Endothelial cell of umbilical vein (primary cell): ENCODE measurements around the gene TXNRD2. TPM values are rescaled to one million over a fixed set of nuclear protein-coding genes. Genes with fewer than 3 reads are reported as not detected.

Source experiments
- BruUV-seq: library from RNA; stranded (reverse); fragments of 400-500 nt; replicated peaks from 2 replicates; lab custom pipeline; 2021; lab: Mats Ljungman, UMichigan
- CTCF ChIA-PET: fragments of 300-600, 350-600 bp; sonication (Branson Sonifier 250); formaldehyde crosslinking; loops from one replicate; lab custom pipeline; 2021; ENCODE audit warnings: antibody characterized with exemption, inconsistent platforms; lab: Charles Lee
- POLR2A ChIA-PET: fragments of 300-600, 350-600 bp; sonication (Branson Sonifier 250); formaldehyde crosslinking; loops from one replicate; lab custom pipeline; 2021; ENCODE audit warnings: antibody characterized with exemption, inconsistent platforms; lab: Charles Lee
- DNase-seq: peaks from one replicate; pipeline ENCODE4 v3.0.0-alpha.2; 2011; ENCODE audit warnings: low read depth, low spot score
- FAIRE-seq: peaks from 2 replicates; lab custom pipeline; 2011; peaks lifted over from hg19 to GRCh38; lab: Jason Lieb, UNC
- H2AFZ ChIP-seq: 2 replicates; pipeline ENCODE4 v1.6.0; 2012; ENCODE audit warnings: low read depth, low read length, control low read depth, inconsistent platforms
- H3K27ac ChIP-seq: 2 replicates; pipeline ENCODE4 v1.5.1; 2011; ENCODE audit warnings: low read depth, mild to moderate bottlenecking, control low read depth, low read length, moderate library complexity; ENCODE audit not compliant: insufficient read depth
- H3K27me3 ChIP-seq, 2 experiments: 2 replicates each; pipeline versions ENCODE4 v1.6.0 to v1.6.1; 2011; ENCODE audit warnings: low read length in 2 of 2, mixed read lengths in 1 of 2; ENCODE audit not compliant: control insufficient read depth in 2 of 2, insufficient read depth in 2 of 2
- H3K36me3 ChIP-seq, 2 experiments: 2 replicates in 1 of 2; 3 replicates in 1 of 2; pipeline ENCODE4 v1.5.1; 2011; ENCODE audit warnings: low read length in 2 of 2, mild to moderate bottlenecking in 1 of 2, moderate library complexity in 1 of 2; ENCODE audit not compliant: control insufficient read depth in 2 of 2, insufficient read depth in 2 of 2; ENCODE audit errors: extremely low read depth in 1 of 2
- H3K4me1 ChIP-seq: 3 replicates; pipeline ENCODE4 v1.5.1; 2011; ENCODE audit warnings: mild to moderate bottlenecking, low read length; ENCODE audit not compliant: control insufficient read depth, insufficient read depth; ENCODE audit errors: extremely low read depth
- H3K4me2 ChIP-seq: 2 replicates; pipeline ENCODE4 v1.6.1; 2011; ENCODE audit warnings: low read length, control low read depth, mixed read lengths; ENCODE audit not compliant: insufficient read depth
- H3K4me3 ChIP-seq, 3 experiments: fragments of 200-600 bp in 1 of 3; sonication (generic), shearing (Covaris generic) in 1 of 3; replicated peaks in 1 of 3; 2 replicates each; pipeline ENCODE4 v1.5.1; 2011 to 2016; ENCODE audit warnings: control low read depth in 3 of 3, low read length in 3 of 3, mild to moderate bottlenecking in 2 of 3, inconsistent platforms in 1 of 3, low read depth in 1 of 3, moderate library complexity in 1 of 3; ENCODE audit not compliant: insufficient read depth in 1 of 3
- H3K79me2 ChIP-seq: 2 replicates; pipeline ENCODE4 v1.6.0; 2012; ENCODE audit warnings: low read length, inconsistent platforms; ENCODE audit not compliant: control insufficient read depth, insufficient read depth
- H3K9ac ChIP-seq: replicated peaks from 2 replicates; pipeline ENCODE3; 2011; ENCODE audit warnings: low read length, control low read depth; ENCODE audit not compliant: insufficient read depth; ENCODE audit errors: extremely low read depth
- H3K9me1 ChIP-seq: replicated peaks from 3 replicates; pipeline ENCODE4 v1.6.0; 2011; ENCODE audit warnings: mild to moderate bottlenecking, low read length; ENCODE audit not compliant: control insufficient read depth, insufficient read depth; ENCODE audit errors: extremely low read depth
- H3K9me3 ChIP-seq: replicated peaks from 2 replicates; pipeline ENCODE4 v1.5.1; 2012; ENCODE audit warnings: low read length, inconsistent platforms; ENCODE audit not compliant: control insufficient read depth, insufficient read depth
- H4K20me1 ChIP-seq: replicated peaks from 2 replicates; pipeline ENCODE3; 2011; ENCODE audit warnings: mild to moderate bottlenecking, low read length; ENCODE audit not compliant: control insufficient read depth, insufficient read depth; ENCODE audit errors: extremely low read depth
- CTCF ChIP-seq, 2 donors: IDR thresholded peaks; 1 replicate in 1 of 2; 2 replicates in 1 of 2; pipeline ENCODE4 v1.5.1; 2011; ENCODE audit warnings: low read length in 2 of 2, mild to moderate bottlenecking in 2 of 2, moderate library complexity in 2 of 2, control low read depth in 1 of 2, inconsistent platforms in 1 of 2, low read depth in 1 of 2; ENCODE audit not compliant: insufficient read depth in 1 of 2; ENCODE audit errors: extremely low read depth in 1 of 2
- EZH2 ChIP-seq: IDR thresholded peaks from 2 replicates; pipeline ENCODE4 v1.6.1; 2012; ENCODE audit warnings: borderline replicate concordance, low read depth, mild to moderate bottlenecking, moderate library complexity, low read length, inconsistent platforms; ENCODE audit not compliant: severe bottlenecking
- FOS ChIP-seq: IDR thresholded peaks from 2 replicates; pipeline ENCODE4 v1.6.1; 2011; ENCODE audit warnings: mild to moderate bottlenecking, low read length, moderate library complexity, borderline replicate concordance; ENCODE audit not compliant: insufficient read depth
- GATA2 ChIP-seq: IDR thresholded peaks from 2 replicates; pipeline ENCODE4 v1.7.0; 2011; ENCODE audit warnings: low read depth, mild to moderate bottlenecking, moderate library complexity, mixed read lengths, low read length; ENCODE audit not compliant: insufficient read length, insufficient read depth
- JUN ChIP-seq: IDR thresholded peaks from 2 replicates; pipeline ENCODE4 v1.6.1; 2011; ENCODE audit warnings: borderline replicate concordance, low read depth; ENCODE audit not compliant: insufficient read length, insufficient read depth
- MAX ChIP-seq: IDR thresholded peaks from 2 replicates; pipeline ENCODE4 v1.6.1; 2011; ENCODE audit not compliant: insufficient read depth, insufficient read length
- MYC ChIP-seq: IDR thresholded peaks from one replicate; pipeline ENCODE4 v1.6.1; 2011; ENCODE audit warnings: mild to moderate bottlenecking, low read depth, low read length
- POLR2A ChIP-seq: IDR thresholded peaks from 2 replicates; pipeline ENCODE4 v1.6.1; 2012; ENCODE audit warnings: low read depth, mild to moderate bottlenecking, control low read depth, low read length
- POLR2AphosphoS5 ChIP-seq: IDR thresholded peaks from 2 replicates; pipeline ENCODE4 v1.6.1; 2012; ENCODE audit warnings: low read depth, mild to moderate bottlenecking, control low read depth, low read length, moderate library complexity; ENCODE audit not compliant: insufficient read depth
- dilution Hi-C: fragments of 300-500 bp; cut with MboI; formaldehyde crosslinking; loops from one replicate; pipeline ENCODE4 v1.15.0; 2019; ENCODE audit warnings: low sequenced_read_pairs; ENCODE audit not compliant: extremely low pct_ligation_motif_present
- intact Hi-C: fragments of 100-400 bp; cut with micrococcal nuclease; formaldehyde crosslinking; loops from one replicate; pipeline ENCODE4 v1.10.0; 2022
- polyA plus RNA-seq, 4 experiments: library from polyadenylated mRNA; depleted of rRNA in 3 of 4; stranded (reverse) in 3 of 4; unstranded in 1 of 4; fragments of >200 nt; gene quantifications; 2 replicates each; pipeline versions ENCODE4 v1.2.1 to v1.2.3, GENCODE V29; 2011 to 2012; ENCODE audit warnings: missing spikeins in 1 of 4
- total RNA-seq: library from RNA; stranded (reverse); gene quantifications from 2 replicates; pipeline ENCODE4 v1.2.3, GENCODE V29; 2021

Gene TXNRD2
- total and polyA plus RNA-seq, 2 donors (not counting 3 experiments of a cell fraction or from before 2014, with no cell fraction given) = 211 to 440 TPM

- H3K4me3 ChIP-seq = no peak overlapping the region
- dilution Hi-C loops = no loop called here
- POLR2A ChIA-PET = no interaction called here
Measured at GRCh38 chr22:19837915-19838314, 103.7 kb downstream of the TXNRD2 start.

More at GRCh38 chr22:19837915-19838314, 103.7 kb downstream of the TXNRD2 start:
- FAIRE-seq (no peak), DNase-seq (no peak)
- Histone ChIP-seq H3K36me3 (no peaks in the 10 kb centered on the region), H3K79me2 (no peaks in the 10 kb centered on the region), H3K4me1 (peaks cover 4% of the 10 kb centered on the region), H3K9me3 (no peaks in the 10 kb centered on the region), H3K9ac (no peak overlapping the region), H3K27me3 (no peaks in the 10 kb centered on the region), H3K9me1 (no peaks in the 10 kb centered on the region), H3K27ac (no peak overlapping the region), H3K4me2 (no peak overlapping the region), H4K20me1 (no peaks in the 10 kb centered on the region), H2AFZ (no peak overlapping the region)
- intact Hi-C loops = no loop called here
- BruUV-seq = no TSS peak
- no peak for TF ChIP-seq GATA2
- no peak for TF ChIP-seq MYC
- TF ChIP-seq POLR2A = no peak
- TF ChIP-seq MAX = no peak
- no peak for TF ChIP-seq JUN
- TF ChIP-seq EZH2 = no peak
- TF ChIP-seq POLR2AphosphoS5 = no peak
- no peak for TF ChIP-seq CTCF (IDR thresholded peaks at IDR 0.05; ENCODE audit: extremely low read depth in 1 of 2, insufficient read depth in 1 of 2, low read depth in 1 of 2, low read length in 2 of 2)
- no peak for TF ChIP-seq FOS
- CTCF ChIA-PET = no interaction called here
